HG03565 (cell line): ENCODE measurements around the gene NXNL1.

ENCODE experiments used
- ATAC-seq: cut with Tn5 transposase; IDR thresholded peaks from one replicate; pipeline ENCODE4 v1.9.1; 2021; ENCODE audit warnings: mild to moderate bottlenecking, moderate library complexity; ENCODE audit not compliant: unreplicated experiment

NXNL1 gene

GRCh38 chr19:17456127-17456526 lies 4.6 kb downstream of the NXNL1 start:
- no peak for ATAC-seq

GRCh38 chr19:17455308-17456123 lies 5.2 kb downstream of the NXNL1 start:
- no peak for ATAC-seq

GRCh38 chr19:17454576-17455071 lies 6.1 kb downstream of the NXNL1 start:
- no peak for ATAC-seq

GRCh38 chr19:17451820-17452219 lies 8.9 kb downstream of the NXNL1 start:
- ATAC-seq, result no peak

GRCh38 chr19:17450264-17451075 lies 10.3 kb downstream of the NXNL1 start:
- no peak for ATAC-seq

- no peak for ATAC-seq
These were observed 12.4 kb downstream of the NXNL1 start, which contains the start of gene TMEM221 for GRCh38 chr19:17448131-17448967. TMEM221 (minus strand) TSS chr19:17448668; CDS start chr19:17448462, 206 bp downstream.

- ATAC-seq, result no peak
These were observed 13.0 kb downstream of the NXNL1 start for GRCh38 chr19:17447704-17448130.

GRCh38 chr19:17445526-17446165 lies 15.1 kb downstream of the NXNL1 start:
- ATAC-seq, result no peak

- ATAC-seq, result no peak
These were observed 19.3 kb downstream of the NXNL1 start for GRCh38 chr19:17441241-17442021.

GRCh38 chr19:17436874-17437267 lies 23.9 kb downstream of the NXNL1 start:
- no peak for ATAC-seq

- ATAC-seq, result no peak
These were observed 24.4 kb downstream of the NXNL1 start for GRCh38 chr19:17436094-17436873.

- ATAC-seq, result no peak
These were observed 25.5 kb downstream of the NXNL1 start for GRCh38 chr19:17435218-17435617.

GRCh38 chr19:17431417-17431816 lies 29.3 kb downstream of the NXNL1 start:
- no peak for ATAC-seq

- no peak for ATAC-seq
These were observed 31.0 kb downstream of the NXNL1 start for GRCh38 chr19:17429641-17430113.

- no peak for ATAC-seq
These were observed 35.9 kb downstream of the NXNL1 start for GRCh38 chr19:17424743-17425365.

- no peak for ATAC-seq
These were observed 37.1 kb downstream of the NXNL1 start for GRCh38 chr19:17423429-17424208.

- no peak for ATAC-seq
These were observed 38.8 kb downstream of the NXNL1 start for GRCh38 chr19:17421942-17422341.
